NCI-H82 (cell line): ENCODE measurements around the gene RNF157.

ENCODE experiments used
- DNase-seq: peaks from one replicate; lab custom pipeline; 2025; lab: John Stamatoyannopoulos, UW

RNF157 gene

DNA sequence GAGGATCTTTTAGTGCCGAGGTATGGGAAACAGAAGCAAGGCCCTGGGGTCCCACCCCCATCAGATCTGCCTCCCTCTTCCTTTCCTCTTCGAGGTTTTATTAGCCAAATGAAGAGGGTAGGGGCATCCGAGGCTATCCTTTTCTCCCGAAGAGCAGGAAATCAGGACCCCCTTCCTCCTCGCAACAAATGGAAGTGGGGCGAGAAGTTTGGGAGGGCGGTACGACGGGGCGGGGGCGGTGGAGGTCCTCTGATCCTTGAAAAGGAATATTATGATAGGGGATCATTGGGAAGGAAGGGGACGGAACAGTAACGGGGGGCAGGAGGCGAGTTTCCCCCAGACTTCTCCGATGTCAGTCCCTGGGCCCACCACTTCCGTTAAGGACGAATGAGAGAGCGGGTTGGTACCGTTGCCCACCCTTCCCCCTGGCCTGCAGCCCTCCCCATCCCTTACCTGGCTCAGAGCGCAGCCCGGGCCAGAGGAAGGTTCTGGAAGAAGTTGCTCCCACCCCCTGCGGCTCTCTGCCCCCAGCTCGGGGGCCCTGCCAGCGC is 99.6 kb downstream of the RNF157 start:
- DNase-seq, result no peak

DNA sequence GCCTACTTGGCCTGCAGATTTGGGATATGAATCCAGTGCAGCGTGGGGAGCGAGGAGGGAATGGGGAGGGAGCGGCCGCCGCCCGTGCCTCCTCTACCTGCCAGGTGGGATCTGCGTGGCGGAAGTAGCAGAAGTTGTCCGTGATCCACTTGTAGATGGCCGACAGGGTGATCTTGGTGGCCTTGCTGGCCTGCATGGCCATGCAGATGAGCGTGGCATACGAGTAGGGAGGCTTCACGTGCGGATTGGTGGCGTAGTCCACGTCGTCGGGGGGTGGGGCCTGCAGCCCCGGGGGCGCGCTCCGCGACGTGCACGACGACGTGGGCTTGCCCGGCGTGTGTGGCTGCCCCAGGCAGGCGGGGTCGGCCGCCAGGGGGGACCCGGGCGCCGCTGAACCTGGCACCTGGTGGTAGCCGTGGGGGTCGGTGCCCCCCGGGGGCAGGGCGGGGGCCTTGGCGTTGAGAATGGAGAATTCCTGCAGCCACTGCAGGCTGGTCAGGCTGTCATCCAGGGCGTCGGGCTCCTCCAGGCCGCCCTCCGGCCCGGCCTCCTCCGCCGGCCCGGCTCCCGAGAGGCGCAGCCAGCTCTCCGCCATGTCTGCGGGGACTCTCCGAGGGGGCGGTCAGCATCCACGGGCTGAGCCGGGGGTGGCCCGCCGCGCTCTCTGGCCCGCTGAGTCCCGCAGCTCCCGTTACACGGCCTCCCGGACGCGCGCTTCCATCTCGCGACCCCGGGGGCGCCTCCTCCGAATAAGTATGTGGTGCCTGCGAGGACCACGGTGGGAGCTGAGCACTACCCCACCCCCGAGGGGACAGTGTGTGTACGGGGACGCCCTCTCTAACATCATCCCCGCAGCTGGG is 100.3 kb downstream of the RNF157 start:
- peak; percentile 66 for DNase-seq

DNA sequence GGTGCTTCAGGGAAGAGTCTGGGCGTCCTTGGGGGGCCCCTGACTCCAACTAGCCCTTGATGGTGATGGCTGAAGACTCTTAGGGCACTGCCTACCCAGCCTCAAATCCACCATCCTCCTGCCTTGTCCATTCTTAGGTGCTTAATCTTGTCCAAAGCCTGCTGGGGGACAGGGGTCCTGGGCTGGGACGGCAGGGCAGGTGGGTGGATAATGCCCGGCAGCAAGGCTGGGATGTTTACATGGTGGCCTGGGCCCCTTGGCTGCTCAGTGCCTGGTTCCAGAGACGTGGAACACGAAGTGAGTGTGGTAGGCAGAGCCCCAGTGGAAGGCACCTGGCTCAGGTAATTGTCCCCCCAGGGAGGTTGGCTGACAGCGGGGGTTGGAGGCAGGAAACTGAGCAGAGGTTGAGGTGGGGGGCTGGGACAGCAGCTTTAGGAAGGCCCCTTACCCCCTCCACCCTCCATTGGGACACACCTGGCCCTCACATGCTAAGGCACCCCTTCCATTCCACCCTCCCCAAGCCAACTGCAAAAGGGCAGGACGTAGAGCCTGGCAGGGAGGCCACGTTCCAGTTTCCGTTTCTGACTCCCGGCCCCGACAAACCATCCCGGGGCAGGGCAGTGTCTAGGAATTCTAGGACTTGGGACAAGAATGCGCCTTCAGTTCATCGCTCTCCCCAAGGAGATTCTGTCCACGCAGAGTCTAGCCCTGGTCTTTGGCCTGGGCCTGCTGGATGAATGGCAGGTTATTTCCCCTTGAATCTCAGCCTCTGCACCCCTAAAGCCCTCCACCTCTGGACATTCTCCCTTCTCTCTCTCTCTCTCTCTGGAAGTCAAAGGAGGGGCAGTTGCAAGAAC is 101.2 kb downstream of the RNF157 start:
- DNase-seq, result no peak

DNA sequence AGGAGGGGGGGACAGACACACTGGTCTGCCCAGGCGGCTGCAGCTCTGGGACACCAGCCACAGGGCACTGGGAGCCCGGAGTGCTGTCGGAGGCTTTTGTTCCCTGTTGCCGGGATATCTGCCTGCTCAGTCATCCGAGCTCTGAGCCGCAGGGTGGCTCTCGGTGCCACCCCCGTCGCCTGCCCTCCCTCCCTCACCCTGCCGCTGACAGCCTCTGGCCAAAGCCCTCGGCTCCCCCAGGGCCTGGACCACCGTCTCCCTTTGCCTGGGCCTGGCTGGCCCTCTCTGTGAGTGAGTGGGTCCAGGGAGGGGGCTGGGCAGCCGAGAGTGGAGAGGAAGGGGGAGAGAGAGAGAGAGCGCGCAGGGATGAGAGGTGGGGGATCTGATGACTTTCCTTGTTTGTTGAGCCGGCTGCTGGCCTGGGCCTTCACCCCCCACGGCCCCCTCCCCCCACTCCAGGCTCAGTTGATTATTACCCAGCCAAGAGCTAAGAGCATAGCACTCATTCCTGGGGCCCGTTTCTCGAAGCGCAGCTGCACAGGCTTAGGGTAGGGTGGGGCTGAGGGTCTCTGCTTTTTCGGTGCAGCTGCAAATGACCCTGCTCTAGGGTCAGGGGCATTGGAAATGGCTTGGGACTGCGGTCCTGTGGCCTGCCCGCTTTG is 101.9 kb downstream of the RNF157 start:
- DNase-seq, result peak; percentile 40

DNA sequence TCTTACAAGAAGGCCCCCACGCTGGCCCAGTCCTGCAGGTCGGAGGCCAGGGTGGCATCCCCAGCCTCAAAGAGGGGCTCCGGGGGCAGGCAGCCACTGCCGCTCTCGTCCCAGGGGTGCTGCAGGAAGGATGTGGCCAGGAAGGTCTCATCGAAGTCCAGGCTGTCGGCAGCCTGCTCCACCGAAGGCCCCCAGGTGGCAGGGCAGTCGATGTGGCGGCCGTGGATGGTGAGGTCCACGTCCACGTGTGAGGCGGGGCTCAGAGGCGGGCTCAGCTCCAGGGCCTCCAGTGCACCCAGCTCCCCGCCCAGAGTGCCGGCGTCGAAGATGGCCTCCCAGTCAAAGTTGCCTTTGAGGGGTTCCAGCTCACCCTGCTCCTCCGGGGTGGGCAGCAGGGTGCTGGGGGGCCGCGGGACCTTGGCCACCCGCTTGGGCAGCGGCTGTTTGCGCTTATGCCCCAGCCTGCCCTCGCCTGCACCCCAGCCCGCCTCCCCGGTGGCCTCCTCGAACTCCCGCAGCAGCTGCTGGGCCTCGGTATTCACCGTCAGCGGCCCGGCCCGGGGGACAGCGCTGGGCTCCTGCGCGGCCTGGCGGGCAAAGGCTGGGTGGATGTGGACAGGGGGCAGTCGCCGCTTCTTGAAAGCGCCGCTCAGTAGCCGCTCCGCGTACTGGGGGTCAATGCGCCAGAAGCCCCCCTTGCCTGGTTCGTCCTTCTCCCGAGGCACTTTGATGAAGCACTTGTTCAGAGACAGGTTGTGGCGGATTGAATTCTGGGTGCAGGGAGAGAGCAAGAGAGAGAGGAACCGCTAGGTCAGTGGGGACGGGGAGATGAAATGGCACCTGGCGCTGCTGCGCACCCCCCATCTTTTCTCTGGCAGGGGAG is 102.7 kb downstream of the RNF157 start:
- DNase-seq, result no peak

DNA sequence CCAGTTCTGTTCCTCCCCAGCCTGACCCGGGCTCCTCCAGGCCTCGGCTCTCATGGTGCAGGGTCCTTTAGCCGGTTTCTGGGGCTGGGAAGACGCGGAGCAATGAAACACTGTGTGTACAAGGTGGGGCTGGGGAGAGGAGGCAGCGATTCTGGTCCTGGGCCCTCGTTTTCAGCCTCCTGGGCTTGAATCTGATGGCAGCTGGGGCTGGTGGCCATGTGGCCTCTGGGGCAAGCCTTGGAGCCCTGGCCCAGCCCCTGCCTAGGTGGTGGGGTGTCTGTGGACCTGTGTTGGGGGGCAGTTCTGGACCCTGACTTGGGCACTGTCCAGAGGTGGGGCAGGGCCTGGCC is 103.3 kb downstream of the RNF157 start:
- DNase-seq, result no peak

DNA sequence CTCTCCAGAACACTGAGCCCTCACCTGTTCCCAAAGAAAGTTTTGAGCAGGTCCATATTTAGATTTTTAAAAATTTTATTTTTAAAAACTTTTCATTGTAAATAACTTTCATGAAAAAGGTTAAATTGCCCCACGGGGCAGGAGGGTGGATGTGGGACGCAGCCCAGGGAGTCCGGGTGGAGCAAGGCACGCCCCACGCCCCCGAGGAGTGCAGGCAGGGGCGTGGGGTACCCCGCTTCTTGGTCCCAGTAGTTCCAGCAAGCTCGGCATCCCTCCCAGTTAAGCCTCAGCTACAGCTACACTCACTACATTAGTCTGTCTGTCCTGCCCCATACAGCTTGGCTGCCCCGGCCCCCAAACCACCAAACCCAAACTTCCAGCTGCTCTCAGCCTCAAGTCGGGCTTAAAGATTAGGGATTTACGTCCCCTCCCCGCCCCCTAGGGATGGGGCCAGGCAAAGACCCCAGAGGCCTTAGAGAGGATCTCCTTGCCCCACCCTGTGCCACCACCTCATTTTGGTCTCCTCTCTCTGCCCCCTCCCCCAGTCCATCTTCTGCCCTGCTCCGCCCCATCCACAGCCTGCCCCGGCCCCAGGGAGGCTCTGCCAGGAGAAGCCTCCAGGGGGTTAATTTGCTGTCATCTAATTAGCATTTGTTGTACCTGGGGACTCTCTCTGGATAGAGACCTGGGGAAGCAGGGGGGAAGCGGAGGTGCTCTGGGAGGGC is 103.9 kb downstream of the RNF157 start:
- DNase-seq, result peak; percentile 77

DNA sequence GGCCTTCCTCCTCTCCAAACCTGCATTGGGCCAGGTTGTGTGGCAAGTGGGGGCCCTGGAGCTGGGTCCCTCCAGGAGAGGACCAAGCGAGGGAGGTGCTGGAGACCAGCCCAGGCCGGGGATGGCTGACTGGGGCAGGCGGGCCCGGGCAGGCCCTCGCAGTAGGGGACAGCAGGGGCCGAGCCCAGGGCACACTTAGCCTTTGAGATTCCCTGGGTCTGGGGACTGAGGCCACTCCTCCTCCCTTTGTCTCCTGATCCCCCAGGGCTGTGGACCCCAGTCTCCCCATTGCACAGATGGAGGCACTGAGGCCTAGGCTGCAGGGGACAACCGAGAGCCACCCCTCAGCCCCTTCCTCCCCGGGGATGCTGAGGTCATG is 104.5 kb downstream of the RNF157 start:
- no peak for DNase-seq

DNA sequence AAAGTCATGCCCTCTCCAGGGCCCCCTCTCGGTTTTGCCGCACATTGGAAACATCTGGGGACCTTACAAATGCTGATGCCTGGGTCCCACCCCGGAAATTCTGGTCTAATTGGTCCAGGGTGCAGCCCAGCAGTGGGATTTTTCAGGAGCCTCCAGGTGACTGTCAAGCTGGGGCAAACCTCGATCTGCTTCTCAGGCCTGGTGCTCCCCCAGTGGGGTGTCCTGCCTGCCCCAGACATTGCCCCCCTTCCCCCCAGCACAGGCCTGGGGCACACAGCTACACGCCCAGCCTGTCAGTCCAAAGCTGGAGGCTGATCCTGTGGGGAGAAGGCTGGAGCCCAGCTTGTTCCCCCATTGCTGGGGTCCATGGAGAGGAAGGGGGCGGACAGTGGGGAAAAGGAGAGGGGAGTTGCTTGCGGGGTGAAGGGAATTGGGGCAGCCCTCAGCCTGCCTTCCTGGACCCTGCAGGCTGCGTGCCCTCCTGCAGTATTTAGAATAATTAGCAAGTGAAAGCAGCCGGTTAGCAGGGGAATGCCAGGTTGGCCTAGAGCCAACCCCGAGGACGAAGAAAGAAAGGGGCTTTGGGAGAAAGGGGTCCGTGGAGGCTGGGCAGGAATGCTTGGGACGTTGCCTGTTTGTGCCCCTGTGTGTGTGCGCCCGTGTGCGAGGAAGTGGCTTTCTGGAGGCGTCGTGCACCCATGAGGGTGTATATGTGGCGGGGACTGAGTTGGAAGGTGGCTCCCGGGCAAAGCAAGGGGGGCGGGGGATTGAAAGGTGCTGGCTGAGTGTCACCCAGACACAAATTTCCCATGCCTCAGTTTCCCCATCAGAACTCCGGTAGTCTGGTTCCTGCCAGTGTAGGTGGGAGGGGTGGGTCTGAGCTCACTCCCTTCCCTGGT is 105.1 kb downstream of the RNF157 start:
- DNase-seq, result no peak

DNA sequence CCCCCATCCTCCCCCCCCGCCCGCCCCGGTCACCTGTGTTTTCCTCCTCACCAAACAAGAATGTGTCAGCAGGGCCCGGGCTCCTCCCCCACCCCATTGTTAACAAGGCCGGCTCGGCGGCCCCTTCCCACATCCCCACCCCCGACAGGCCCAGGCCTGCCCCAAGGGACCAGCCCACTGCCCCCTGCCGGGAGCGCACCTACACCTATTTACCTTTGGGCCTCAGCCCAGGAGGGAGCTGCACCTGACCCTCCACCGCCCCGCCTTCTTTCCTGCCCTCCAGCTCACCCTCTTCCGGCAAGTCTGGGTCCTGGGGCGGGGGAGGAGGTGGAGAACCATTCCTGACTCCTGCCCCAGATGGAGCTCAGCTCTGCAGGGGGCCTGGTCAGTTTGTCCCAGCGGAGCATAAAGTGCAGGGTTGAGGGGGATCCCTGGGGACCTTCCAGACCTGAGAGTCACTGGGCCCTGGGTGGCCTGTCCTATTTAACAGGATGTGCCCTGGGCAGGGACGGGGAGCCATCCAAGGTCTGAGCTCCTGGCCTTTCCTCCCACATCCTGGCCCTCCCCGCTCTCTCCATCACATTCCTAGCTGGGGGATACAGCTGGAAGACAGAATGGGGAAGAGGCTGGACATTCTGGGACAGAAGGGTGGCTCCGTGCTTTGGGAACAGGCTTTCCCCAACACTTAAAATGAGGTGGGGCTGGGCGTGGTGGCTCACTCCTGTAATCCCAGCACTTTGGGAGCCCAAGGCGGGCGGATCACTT is 107.5 kb downstream of the RNF157 start:
- no peak for DNase-seq

DNA sequence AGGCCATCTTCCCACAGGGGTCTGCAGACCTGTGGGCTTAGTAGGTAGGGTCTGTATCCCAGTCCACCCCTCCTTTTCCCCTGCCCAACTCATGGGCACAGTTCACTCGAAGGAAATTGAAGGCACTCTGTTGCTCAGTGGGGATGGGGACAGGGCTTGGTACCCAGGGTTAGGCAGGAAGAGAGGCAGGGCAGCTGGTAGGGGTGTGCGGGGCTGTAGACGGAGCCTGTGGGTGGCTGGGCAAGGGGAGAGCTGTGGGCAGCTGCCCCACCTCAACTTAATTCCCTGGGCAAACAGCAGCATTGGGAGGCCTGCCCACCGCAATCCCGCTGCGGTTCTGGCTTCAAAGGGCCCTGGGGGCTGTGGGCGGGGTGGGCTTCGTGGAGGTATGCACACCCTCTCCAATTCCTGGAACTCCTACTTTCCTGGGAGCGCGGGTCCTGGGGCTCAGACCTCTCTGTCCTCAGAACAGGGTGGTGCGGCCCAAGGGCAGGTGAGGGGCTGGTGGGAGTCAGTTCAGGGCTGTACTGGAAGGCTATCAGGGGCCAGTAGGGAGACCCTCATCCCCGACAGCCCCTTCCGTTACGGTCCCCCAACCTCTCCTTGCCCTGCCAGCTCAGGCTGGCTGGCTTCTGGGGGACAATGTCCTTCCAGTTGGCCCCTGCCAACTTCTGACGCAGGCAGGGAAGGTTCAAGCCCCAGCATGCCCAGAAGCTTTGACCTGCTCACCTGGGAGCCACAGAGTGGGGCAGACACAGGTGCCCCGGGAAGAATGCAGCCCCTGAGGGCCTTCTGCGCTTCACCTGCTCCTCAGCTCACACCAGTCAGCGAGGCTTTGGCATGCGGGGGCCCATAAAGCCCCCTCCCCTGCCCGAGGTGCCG is 108.4 kb downstream of the RNF157 start:
- no peak for DNase-seq

DNA sequence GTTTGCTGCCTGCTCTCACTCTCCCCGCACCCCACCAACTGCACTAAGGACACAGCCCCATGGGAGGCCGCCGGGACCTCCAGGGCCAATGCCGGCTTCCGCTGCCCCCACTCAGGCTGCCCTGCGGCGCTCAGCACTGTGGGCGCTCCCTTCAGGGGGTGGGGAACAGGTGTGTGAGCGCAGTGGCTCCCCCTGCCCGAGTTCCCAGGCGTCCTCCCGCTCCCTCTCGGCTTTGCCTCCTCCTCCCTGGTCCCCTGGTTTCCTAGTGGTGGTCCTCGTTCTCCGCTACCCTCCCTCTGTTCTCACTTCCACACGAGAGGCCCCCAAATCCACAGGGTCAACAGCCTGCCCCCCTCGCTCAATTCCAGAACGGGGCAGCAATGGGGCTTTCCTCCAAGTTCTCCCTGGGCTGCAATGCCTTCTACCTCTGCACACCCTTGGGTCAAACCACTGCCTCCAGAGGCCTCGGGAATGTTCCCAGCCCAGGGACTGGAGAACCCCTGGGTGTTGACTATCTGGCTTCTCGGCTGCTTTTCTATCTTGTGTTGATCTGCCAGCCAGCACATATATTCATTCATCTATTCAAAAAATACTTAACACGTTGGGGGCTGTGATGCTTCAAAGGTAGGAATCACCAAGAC is 109.1 kb downstream of the RNF157 start:
- DNase-seq, result no peak

DNA sequence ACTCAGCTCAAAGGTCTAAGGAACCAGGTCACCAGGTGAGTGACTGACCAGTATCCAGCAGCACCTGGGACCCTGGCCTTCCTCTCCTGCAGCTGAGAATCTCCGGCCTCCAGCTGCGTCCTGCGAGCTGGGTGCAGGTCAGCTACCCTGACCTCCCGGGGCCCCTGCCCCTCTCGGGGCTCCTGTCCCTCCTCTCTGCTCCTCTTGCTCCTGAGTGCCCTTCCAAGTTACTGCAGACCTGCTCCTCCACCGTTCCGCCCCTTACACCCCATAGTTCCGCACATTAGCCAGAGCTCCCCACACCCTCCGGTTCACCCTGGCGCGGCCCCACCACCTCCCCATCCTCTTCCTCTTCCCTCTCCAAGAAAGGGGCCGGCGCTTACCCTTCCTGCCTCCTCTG is 109.8 kb downstream of the RNF157 start:
- no peak for DNase-seq

DNA sequence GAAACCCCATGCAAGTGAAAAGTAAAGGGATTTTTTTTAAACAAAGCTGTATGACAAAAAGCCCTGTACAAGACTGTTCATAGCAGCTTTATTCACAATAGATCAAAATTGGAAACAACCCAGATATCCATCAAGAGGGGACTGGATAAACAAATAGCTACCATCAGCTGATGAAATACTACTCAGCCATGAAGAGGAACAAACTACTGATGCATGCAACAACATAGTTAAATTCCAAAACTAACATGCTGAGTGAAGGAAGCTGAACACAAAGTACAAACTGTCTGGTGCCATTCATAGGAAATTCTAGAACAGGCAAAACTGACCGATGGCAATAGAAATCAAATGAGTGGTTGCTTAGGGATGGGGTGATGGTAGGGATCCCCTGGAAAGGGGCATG is 114.4 kb downstream of the RNF157 start:
- DNase-seq, result no peak

DNA sequence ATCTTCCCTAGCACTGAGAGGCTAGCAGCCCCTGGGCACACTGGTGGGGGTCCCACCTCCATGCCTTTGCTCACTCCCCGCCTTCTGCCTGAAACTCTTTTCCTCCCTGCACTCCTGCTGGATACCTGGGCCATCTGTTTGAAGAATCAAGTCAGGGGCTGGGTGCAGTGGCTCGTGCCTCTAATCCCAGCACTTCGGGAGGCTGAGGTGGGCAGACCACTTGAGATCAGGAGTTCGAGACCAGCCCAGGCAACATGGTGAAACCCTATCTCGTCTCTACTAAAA is 115.0 kb downstream of the RNF157 start:
- no peak for DNase-seq

DNA sequence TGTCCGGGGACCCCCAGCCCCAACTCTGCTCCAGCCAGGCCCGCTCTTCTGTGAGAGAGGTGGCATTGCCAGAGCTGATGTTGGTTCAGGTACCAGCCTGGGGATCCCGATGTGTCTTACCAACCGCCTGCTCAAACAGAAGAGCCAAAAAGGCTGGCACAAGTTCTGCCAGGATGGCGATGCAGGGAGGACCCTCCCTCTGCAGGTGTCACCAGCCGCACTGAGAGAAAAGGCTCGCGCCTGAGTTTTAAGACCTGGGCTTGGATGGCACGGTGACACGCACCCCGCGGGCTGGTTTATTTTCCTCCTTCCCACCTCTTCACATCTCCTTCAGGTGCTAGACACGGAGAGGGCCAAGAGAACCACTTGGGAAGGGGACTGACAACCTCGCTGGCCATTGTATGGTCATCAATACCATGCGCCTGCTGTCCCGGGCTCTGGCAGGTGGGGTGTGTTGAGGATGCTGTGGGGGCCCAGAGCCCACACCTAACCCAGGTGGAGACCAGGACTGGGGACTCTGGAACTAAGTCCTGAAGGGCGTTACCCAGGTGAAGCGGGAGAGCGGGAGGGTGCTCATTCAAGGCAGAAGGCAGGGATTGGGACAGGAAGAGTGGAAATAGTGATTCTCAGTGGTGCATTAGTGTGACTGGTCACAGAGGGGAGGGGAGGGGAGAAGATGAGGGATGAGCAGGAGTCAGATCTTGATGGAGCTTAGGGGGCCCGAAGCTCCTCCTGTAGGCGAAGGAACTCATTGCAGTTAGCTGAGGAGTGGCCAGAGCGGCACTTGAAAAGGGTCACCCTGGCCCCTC is 115.5 kb downstream of the RNF157 start:
- peak; percentile 67 for DNase-seq
